Adrenal gland (tissue), 12 donors: ENCODE data around the gene SIM1. TPM values are rescaled to one million over a fixed set of nuclear protein-coding genes. Genes with fewer than 3 reads are reported as not detected.

Source experiments
- DNase-seq, 7 donors: peaks; one replicate each; pipeline ENCODE4 v3.0.0-alpha.2; 2019 to 2020
- H3K27ac ChIP-seq, 5 donors: fragments of 200-600 bp; sonication (generic) in 4 of 5; 1 replicate in 3 of 5; 2 replicates in 2 of 5; pipeline versions ENCODE4 v1.5.1 to v1.8.0; 2016 to 2020; ENCODE audit warnings: mild to moderate bottlenecking in 1 of 5
- H3K27me3 ChIP-seq: fragments of 200-600 bp; 2 replicates; pipeline ENCODE4 v1.8.0; 2021
- H3K36me3 ChIP-seq, 2 donors: fragments of 200-600 bp; replicated peaks in 1 of 2; 1 replicate in 1 of 2; 2 replicates in 1 of 2; pipeline versions ENCODE4 v1.5.1 to v1.8.0; 2018 to 2022
- H3K4me1 ChIP-seq, 2 donors: fragments of 200-600 bp; replicated peaks in 1 of 2; 1 replicate in 1 of 2; 2 replicates in 1 of 2; pipeline versions ENCODE4 v1.5.1 to v1.8.0; 2018 to 2021
- H3K4me3 ChIP-seq, 4 donors: fragments of 200-600 bp; sonication (generic) in 3 of 4; one replicate each; pipeline ENCODE4 v1.5.1; 2016 to 2018
- H3K9me3 ChIP-seq, 3 donors: fragments of 200-600 bp; sonication (generic) in 1 of 3; replicated peaks in 1 of 3; 1 replicate in 2 of 3; 2 replicates in 1 of 3; pipeline versions ENCODE4 v1.5.1 to v1.8.0; 2016 to 2021
- POLR2A ChIP-seq, 2 donors: fragments of 450-650 bp; IDR thresholded peaks; one replicate each; pipeline ENCODE4 v1.6.1; 2017; ENCODE audit warnings: antibody characterized with exemption in 2 of 2, mild to moderate bottlenecking in 2 of 2, moderate library complexity in 1 of 2
- WGBS, 4 donors: extraction: QIAGEN DNeasy Blood & Tissue Kit in 2 of 4; methylation state at CpG; one replicate each; pipeline versions ENCODE4 v1.1.5 to v1.1.7; 2013 to 2017; 5-methylcytosine and 5-hydroxymethylcytosine counted together
- intact Hi-C, 2 donors: fragments of 100-400 bp; cut with DNase I; formaldehyde crosslinking; loops; one replicate each; pipeline versions ENCODE4 v1.14.1 to v1.15.0; 2022 to 2023
- polyA plus RNA-seq, 3 donors: library from polyadenylated mRNA; stranded (reverse); fragments of 200-250 nt in 2 of 3; fragments of 350-450 nt in 1 of 3; fragmentation: Illumina TruSeq in 1 of 3; extraction: RNeasy Lipid Tissue Mini Kit (QIAGEN cat#74804) in 1 of 3; gene quantifications; one replicate each; pipeline ENCODE4 v1.2.3, GENCODE V29; 2013 to 2014
- total RNA-seq, 9 donors: library from RNA; depleted of rRNA in 4 of 9; stranded (reverse); fragments of >200 nt in 4 of 9; fragments of 120-200 nt in 1 of 9; fragmentation: NEBNext Ultra II Directional in 1 of 9; extraction: Animal tissue kit (Norgen Biotek cat#: 25700) in 1 of 9; gene quantifications; one replicate each; pipeline versions ENCODE4 v1.1.0 to v1.2.4, GENCODE V29; 2013 to 2023
- TF ChIP-seq, protein P1 (sequence below), 6 experiments: fragments of 450-650 bp in 4 of 6; fragments of 200-600 bp in 2 of 6; sonication (generic) in 1 of 6; IDR thresholded peaks; 1 replicate in 5 of 6; 2 replicates in 1 of 6; pipeline versions ENCODE4 v1.5.1 to v1.8.0; 2016 to 2021; ENCODE audit warnings: antibody characterized with exemption in 6 of 6, mild to moderate bottlenecking in 2 of 6, moderate library complexity in 1 of 6
- donor health status: healthy with polysubstance abuse.
- donor health status: Bipolar disorder and iron deficiency.
- donor health status: DM: yes; HTN: yes; CAD: no.
- donor health status: DM: no; HTN: no; CAD: no.
- donor health status: DM: no; HTN: no; CAD: no.
- donor health status: DM: yes; HTN: yes; CAD: no.

SIM1 gene
- total and polyA plus RNA-seq, 12 donors = not detected

- intact Hi-C loops = no loop called here
- peaks cover 96% of the 10 kb centered on the region for H3K27me3 ChIP-seq
Measured at GRCh38 chr6:100456908-100457235, 7.8 kb downstream of the SIM1 start.

DNA sequence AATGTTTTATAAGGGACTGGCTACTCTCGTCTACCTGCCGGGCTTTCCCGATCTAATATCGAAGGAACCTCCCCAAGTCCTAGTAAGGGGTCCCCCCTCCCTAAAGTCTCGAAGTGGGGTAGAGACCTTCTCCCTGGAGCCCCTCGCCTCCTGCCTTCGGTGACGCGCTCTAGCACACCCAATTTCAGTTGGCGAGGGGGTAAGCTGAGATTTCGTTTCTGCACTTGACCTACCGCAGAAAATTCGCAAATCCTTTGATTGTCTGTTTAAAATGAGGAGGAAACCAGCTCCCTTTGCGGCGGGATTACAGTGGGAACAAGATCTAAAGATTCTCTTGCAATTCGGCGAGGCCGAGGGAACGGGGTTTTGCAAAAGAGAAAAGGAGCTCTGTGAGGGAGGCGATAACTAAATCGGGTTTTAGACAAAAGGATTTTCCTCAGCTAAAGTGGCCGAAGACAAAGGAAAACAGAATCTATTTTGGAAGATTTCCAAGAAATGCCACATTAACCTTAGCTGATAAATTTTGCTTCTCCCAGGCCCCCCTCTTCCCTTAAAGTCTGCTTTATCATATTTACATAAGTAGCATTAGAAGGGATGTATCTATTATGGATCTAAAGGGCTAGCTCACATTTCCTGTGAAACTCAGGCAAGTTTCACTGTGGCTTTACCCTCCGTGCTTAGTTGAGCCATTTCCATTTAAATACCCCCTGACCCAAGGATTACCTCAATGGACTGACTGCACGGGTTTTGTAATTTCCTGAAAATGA is 8.4 kb downstream of the SIM1 start:
- TF ChIP-seq, protein P1, sequence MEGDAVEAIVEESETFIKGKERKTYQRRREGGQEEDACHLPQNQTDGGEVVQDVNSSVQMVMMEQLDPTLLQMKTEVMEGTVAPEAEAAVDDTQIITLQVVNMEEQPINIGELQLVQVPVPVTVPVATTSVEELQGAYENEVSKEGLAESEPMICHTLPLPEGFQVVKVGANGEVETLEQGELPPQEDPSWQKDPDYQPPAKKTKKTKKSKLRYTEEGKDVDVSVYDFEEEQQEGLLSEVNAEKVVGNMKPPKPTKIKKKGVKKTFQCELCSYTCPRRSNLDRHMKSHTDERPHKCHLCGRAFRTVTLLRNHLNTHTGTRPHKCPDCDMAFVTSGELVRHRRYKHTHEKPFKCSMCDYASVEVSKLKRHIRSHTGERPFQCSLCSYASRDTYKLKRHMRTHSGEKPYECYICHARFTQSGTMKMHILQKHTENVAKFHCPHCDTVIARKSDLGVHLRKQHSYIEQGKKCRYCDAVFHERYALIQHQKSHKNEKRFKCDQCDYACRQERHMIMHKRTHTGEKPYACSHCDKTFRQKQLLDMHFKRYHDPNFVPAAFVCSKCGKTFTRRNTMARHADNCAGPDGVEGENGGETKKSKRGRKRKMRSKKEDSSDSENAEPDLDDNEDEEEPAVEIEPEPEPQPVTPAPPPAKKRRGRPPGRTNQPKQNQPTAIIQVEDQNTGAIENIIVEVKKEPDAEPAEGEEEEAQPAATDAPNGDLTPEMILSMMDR (IDR thresholded peaks at IDR 0.05) = no peak
- no peak for TF ChIP-seq POLR2A (IDR thresholded peaks at IDR 0.05)
- Histone ChIP-seq H3K4me1 (no peaks in the 10 kb centered on the region), H3K9me3 (no peaks in the 10 kb centered on the region), H3K4me3 (no peak overlapping the region), H3K27ac (no peak overlapping the region), H3K36me3 (no peaks in the 10 kb centered on the region), H3K27me3 (peaks cover 91% of the 10 kb centered on the region)
- intact Hi-C loops = no loop called here
- 12 to 15% (median 13%) methylated on average over 24 of the region's 24 CpGs for WGBS, 4 donors
- no peak for DNase-seq

More at GRCh38 chr6:100456908-100457235, 7.8 kb downstream of the SIM1 start:
- H3K9me3 ChIP-seq = no peaks in the 10 kb centered on the region
- no peak for DNase-seq
- TF ChIP-seq, protein P1 (IDR thresholded peaks at IDR 0.05) = no peak
- no peak for TF ChIP-seq POLR2A (IDR thresholded peaks at IDR 0.05)
- H3K4me1 ChIP-seq = no peaks in the 10 kb centered on the region
- no peak overlapping the region for H3K4me3 ChIP-seq
- H3K36me3 ChIP-seq = no peaks in the 10 kb centered on the region
- H3K27ac ChIP-seq = no peak overlapping the region
- 27 to 35% (median 29%) methylated on average over 8 of the region's 8 CpGs for WGBS, 4 donors

DNA sequence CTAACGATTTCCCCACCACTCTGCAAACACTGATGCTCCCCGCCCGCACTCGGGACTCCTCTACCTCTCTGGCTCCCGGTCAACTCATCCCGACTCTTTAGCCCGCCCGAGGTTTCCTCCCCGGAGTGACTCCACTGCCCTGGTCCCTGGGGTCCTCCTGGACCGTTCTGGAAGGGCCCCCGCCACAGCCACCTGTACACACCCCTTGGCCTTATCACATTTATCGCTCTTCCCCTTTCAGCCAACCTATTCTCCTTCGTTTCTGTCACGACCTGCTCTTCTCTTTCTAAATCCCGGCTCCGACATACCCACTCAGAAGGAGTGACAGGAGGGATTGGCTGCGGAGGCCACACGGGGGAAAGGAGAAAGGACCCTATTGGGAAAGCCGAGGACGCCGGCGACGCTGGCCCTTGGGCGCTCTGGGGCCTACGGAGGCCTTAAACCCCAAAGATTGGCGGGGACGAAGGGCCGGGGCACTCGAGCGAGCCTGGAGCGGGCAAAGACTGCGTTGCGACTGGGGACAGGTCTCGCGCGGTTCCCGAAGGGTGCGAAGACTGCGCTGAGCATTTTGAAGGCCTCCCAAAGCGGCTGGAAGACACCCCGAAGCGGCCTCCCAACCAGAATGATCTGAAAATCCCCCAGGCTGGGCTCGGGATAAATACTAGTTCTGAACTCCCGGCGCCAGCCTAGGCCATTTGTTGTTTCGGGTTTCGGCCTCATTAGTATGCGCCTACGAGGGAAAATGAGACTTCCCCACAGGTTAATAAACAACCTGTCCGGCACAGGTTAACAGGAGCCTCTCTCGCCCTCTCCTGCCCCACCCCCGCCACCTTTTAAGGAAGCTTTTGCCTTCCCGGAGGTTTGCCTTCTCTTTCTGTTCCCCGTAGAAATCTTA is 9.2 kb downstream of the SIM1 start:
- Histone ChIP-seq H3K4me3 (no peak overlapping the region), H3K27me3 (peaks cover 82% of the 10 kb centered on the region), H3K9me3 (no peaks in the 10 kb centered on the region), H3K4me1 (no peaks in the 10 kb centered on the region), H3K36me3 (no peaks in the 10 kb centered on the region), H3K27ac (no peak overlapping the region)
- no peak for DNase-seq
- WGBS, 4 donors = 8 to 10% (median 9%) methylated on average over 31 to 54 of the region's 54 CpGs
- TF ChIP-seq POLR2A (IDR thresholded peaks at IDR 0.05) = no peak
- TF ChIP-seq, protein P1 (IDR thresholded peaks at IDR 0.05) = no peak
- intact Hi-C loops = no loop called here

GRCh38 chr6:100454551-100455229 is 10.0 kb downstream of the SIM1 start:
- WGBS, 4 donors = 14 to 21% (median 16%) methylated on average over 14 of the region's 14 CpGs
- Histone ChIP-seq H3K27ac (no peak overlapping the region), H3K4me1 (no peaks in the 10 kb centered on the region), H3K4me3 (no peak overlapping the region), H3K9me3 (no peaks in the 10 kb centered on the region), H3K36me3 (no peaks in the 10 kb centered on the region), H3K27me3 (peaks cover 81% of the 10 kb centered on the region)
- no peak for TF ChIP-seq POLR2A (IDR thresholded peaks at IDR 0.05)
- TF ChIP-seq, protein P1 (IDR thresholded peaks at IDR 0.05) = no peak
- DNase-seq = no peak
- intact Hi-C loops = no loop called here
